HG03045 (cell line): ENCODE results near the gene PUSL1.

Source experiments
- ATAC-seq: cut with Tn5 transposase; IDR thresholded peaks from one replicate; pipeline ENCODE4 v1.9.1; 2021; ENCODE audit warnings: mild to moderate bottlenecking, moderate library complexity; ENCODE audit not compliant: unreplicated experiment

The PUSL1 gene

DNA sequence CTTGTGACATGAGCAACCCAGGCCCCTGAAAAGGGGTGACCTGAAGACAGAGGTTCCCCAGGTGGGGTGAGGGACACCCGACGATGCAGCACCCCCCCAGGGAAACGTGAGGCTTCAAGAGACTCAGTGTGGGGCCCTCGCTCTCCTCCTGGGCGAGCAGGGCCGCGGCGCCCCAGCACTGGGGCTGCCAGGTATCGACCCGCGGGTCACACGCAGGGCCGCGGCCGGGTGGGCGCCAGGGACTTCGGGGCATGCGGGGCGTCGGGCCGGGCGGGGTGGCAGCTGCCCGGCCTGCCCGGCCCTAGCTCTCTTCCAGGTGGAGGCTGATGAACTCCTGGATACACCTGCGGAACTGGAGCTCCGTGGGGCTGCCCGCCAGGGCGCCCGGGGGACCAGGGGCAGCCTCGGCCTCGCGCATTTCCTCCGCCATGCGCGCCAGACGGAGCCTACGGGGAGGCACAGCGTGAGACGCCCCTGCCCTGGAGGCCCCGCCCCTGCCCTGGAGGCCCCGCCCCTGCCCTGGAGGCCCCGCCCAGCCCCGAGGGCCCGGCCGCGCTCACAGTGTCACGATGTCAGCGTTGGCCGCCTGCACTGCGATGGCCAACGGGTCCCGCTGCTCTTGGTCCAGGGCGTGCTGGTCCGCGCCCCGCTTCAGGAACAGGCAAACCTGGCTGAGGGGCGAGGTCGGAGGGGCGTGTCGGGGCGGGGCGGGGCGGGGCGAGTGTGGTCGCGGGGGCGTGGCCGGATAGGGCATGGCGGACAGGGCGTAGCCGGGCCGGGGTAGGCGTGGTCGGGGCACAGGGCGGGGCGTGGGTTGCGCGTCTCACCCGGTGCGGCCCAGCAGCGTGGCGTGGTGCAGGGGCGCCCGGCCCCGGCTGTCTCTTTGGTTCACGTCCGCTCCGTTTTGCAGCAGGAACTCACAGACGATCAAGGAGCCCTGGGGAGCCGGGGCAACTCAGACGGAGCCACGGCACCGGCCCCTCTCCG is 14.8 kb upstream of the PUSL1 start:
- no peak for ATAC-seq

GRCh38 chr1:1294250-1294890 is 14.0 kb upstream of the PUSL1 start:
- no peak for ATAC-seq

GRCh38 chr1:1295154-1295923 is 13.1 kb upstream of the PUSL1 start:
- ATAC-seq, result no peak

GRCh38 chr1:1296070-1297061 is 12.0 kb upstream of the PUSL1 start:
- ATAC-seq, result no peak

- ATAC-seq, result no peak
These were observed 10.5 kb upstream of the PUSL1 start for GRCh38 chr1:1297802-1298424.

DNA sequence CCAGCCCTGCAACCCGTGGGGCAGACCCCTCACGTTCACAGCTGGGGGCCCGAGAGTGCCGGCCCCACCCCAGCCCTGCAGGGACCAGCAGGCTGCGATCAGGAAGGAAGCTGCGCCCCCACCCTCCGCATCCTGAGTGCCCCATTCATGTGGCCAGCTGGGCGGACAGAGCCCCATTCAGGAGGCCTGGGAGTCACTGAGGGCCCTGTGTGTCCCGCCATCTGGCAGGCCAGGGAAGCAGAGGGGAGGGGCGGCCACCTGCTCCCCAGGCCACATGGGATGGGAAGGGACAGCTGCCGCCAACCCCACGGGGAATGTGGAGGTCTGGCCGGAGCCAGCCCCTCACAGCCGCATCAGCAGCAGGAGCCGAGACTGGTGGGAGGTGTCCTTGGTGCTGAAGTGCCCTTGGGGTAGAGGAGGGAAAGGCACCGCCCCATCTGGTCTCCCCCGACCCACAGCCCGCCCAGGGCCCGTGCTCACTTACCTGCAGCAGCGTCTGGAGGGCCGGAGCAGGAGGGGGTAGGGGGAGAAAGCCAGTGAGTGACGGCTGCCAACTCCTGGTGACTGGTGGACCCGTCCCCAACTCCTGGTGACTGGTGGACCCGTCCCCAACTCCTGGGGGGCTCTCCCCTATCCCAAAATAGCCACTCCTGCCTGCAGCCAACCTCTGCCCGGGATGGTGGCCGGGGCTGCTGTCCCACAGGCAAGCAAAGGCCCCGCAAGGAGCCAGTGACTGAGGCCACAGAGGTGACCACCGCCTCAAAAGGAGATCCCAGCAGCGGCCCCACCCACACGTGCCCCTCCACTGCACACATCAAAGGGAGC is 9.3 kb upstream of the PUSL1 start:
- ATAC-seq, result no peak

GRCh38 chr1:1299686-1300351 is 8.6 kb upstream of the PUSL1 start:
- ATAC-seq, result no peak

DNA sequence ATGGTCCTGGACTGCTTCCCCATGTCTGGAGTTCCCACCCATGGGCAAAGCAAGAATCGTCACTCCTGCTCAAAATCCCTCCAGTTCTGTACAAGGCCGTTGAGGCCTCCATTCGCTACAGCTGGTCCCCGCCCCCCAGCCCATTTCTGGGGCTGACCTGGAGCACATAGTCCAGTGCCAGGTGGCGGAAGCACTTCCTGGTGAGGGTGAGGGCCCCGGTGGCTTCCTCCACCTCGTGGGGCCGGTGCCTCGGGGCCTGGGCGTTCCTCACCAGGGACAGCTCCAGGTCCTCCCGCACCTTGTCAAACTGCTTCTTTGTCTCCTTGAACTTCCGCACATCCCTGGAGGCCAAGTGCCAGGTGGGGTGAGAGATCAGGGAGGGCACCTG is 8.1 kb upstream of the PUSL1 start:
- no peak for ATAC-seq

- no peak for ATAC-seq
These were observed 6.4 kb upstream of the PUSL1 start for GRCh38 chr1:1302006-1302430.

- ATAC-seq, result no peak
These were observed 5.4 kb upstream of the PUSL1 start for GRCh38 chr1:1302951-1303509.

DNA sequence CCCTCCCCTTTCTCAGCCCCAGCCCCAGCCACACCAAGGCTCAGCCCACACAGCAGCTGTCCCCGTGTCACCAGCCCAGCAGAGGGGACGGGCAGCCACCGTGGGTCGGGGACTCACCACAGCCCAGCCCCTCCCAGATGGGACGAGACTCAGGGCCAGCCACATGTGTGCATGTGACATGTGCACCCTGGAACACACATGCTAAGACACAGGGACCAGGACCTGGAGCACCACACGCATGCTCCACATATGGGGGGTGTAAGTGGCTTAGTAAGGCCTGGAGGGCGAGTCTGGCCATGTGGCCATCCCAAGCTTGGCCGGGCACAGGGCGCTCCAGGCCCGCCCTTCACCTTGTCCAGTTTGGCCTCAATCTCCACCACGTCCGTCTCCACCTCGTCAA is 4.7 kb upstream of the PUSL1 start:
- ATAC-seq, result no peak

DNA sequence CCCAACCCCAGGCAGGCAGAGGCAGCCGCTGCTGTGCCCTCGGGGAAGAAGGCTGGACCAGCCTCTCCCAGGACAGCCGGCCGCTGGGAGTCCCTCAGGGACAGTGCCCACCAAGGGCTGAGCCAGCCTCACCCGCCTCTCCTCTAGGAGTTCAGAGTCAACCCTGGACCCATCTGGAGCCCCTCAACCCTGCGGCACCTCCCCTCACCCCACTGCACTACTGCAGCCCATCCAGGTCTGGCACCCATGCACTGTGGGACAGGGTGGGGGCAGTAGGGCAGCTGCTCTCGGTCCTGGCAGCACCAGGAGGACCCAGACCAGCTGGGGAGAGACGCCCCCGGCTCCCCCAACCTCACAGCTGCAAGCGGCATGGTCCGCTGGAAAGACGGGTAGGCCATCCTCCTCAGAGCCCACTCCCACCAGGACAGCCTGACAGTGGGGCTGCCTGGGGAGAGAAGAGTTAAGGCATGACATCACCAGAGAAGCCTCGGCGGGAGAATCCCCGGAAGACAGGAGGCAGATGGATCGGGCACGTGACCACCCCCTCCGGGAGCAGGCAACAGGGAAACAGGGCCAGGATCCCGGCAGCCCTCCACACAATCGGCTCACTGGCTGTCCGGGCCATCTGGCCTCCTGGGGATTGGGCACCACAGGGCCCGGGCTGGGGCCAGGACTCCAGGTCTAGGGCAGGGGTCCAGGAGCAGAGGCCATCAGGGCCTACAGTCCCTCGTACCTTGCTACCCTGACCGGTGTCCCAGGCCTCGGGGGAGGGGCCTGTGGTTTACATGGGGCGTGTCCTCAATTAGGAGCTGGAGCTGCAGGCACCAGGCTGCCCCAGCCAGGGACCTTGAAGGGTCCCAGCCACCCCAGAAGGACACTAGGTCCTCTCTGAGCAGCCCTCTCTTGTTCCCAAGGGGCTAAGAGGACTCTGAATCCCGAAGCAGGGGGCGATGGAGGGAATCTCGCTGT is 3.8 kb upstream of the PUSL1 start:
- no peak for ATAC-seq

- no peak for ATAC-seq
These were observed 2.9 kb upstream of the PUSL1 start for GRCh38 chr1:1305300-1306069.

GRCh38 chr1:1306070-1306660 is 2.2 kb upstream of the PUSL1 start:
- no peak for ATAC-seq

GRCh38 chr1:1306661-1307260 is 1.6 kb upstream of the PUSL1 start:
- ATAC-seq, result no peak
